GM19099 (cell line): ENCODE results near the gene ZNF343.

Source experiments
- POLR2A ChIP-seq: IDR thresholded peaks from 3 replicates; pipeline ENCODE4 v1.6.1; 2011; ENCODE audit warnings: low read depth; ENCODE audit not compliant: insufficient read length; ENCODE audit errors: extremely low read depth

ZNF343 gene

GRCh38 chr20:2480381-2480780, 28.3 kb downstream of the ZNF343 start:
- TF ChIP-seq POLR2A: no peak

GRCh38 chr20:2476742-2477615, 31.7 kb downstream of the ZNF343 start:
- no peak for TF ChIP-seq POLR2A

GRCh38 chr20:2475850-2476741, 32.6 kb downstream of the ZNF343 start:
- TF ChIP-seq POLR2A: no peak

GRCh38 chr20:2473516-2473915, 35.2 kb downstream of the ZNF343 start:
- TF ChIP-seq POLR2A: no peak

- TF ChIP-seq POLR2A: peak; percentile 97
These were observed 38.1 kb downstream of the ZNF343 start, which contains the start of gene SNRPB for GRCh38 chr20:2470423-2471193. Gene SNRPB, minus strand, starts transcription at chr20:2470789. Its CDS starts 99 bp downstream, at chr20:2470690.

GRCh38 chr20:2469991-2470422, 38.7 kb downstream of the ZNF343 start:
- no peak for TF ChIP-seq POLR2A

- TF ChIP-seq POLR2A: no peak
These were observed 39.9 kb downstream of the ZNF343 start for GRCh38 chr20:2468581-2469407.

GRCh38 chr20:2467412-2467811, 41.3 kb downstream of the ZNF343 start:
- TF ChIP-seq POLR2A: no peak

- no peak for TF ChIP-seq POLR2A
These were observed 43.6 kb downstream of the ZNF343 start for GRCh38 chr20:2465100-2465499.

- no peak for TF ChIP-seq POLR2A
These were observed 44.9 kb downstream of the ZNF343 start for GRCh38 chr20:2463616-2464365.

- no peak for TF ChIP-seq POLR2A
These were observed 46.2 kb downstream of the ZNF343 start for GRCh38 chr20:2462484-2462883.

- no peak for TF ChIP-seq POLR2A
These were observed 47.8 kb downstream of the ZNF343 start for GRCh38 chr20:2460752-2461424.

- TF ChIP-seq POLR2A: no peak
These were observed 48.5 kb downstream of the ZNF343 start for GRCh38 chr20:2459981-2460751.
